Measurements from ENCODE around the gene THBS2.

GRCh38 chr6:169175360-169175887 lies 78.2 kb downstream of the THBS2 start:
- no peak for TF ChIP-seq RAD21 (IDR thresholded peaks at IDR 0.05; ENCODE audit: low read depth)
- TF ChIP-seq, protein P1, sequence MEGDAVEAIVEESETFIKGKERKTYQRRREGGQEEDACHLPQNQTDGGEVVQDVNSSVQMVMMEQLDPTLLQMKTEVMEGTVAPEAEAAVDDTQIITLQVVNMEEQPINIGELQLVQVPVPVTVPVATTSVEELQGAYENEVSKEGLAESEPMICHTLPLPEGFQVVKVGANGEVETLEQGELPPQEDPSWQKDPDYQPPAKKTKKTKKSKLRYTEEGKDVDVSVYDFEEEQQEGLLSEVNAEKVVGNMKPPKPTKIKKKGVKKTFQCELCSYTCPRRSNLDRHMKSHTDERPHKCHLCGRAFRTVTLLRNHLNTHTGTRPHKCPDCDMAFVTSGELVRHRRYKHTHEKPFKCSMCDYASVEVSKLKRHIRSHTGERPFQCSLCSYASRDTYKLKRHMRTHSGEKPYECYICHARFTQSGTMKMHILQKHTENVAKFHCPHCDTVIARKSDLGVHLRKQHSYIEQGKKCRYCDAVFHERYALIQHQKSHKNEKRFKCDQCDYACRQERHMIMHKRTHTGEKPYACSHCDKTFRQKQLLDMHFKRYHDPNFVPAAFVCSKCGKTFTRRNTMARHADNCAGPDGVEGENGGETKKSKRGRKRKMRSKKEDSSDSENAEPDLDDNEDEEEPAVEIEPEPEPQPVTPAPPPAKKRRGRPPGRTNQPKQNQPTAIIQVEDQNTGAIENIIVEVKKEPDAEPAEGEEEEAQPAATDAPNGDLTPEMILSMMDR (IDR thresholded peaks at IDR 0.05 in 2 of 3, conservative IDR thresholded peaks at IDR 0.05 in 1 of 3; ENCODE audit: borderline replicate concordance in 1 of 3, insufficient read depth in 1 of 3, low read depth in 2 of 3, low read length in 2 of 3): no peak
- no peak for TF ChIP-seq REST (IDR thresholded peaks at IDR 0.05; ENCODE audit: low read depth)
- no peak for TF ChIP-seq CBX3 (IDR thresholded peaks at IDR 0.05; ENCODE audit: low read depth)
- TF ChIP-seq EZH2 (IDR thresholded peaks at IDR 0.05): no peak
- TF ChIP-seq POLR2AphosphoS5 (IDR thresholded peaks at IDR 0.05; ENCODE audit: low read depth, low read length): no peak
- no peak for TF ChIP-seq CEBPB (IDR thresholded peaks at IDR 0.05; ENCODE audit: low read depth)
- TF ChIP-seq YY1 (IDR thresholded peaks at IDR 0.05; ENCODE audit: extremely low read depth, insufficient replicate concordance, low read depth, low read length): no peak

Data from HCT116 (cell line).